GM12801 (cell line): ENCODE data around the gene LPCAT3.

Experiments used
- TF ChIP-seq, protein P1 (sequence below): IDR thresholded peaks from one replicate; pipeline ENCODE4 v1.5.1; 2011; ENCODE audit warnings: control low read depth; ENCODE audit not compliant: insufficient read length; ENCODE audit errors: extremely low read depth

Gene LPCAT3

DNA sequence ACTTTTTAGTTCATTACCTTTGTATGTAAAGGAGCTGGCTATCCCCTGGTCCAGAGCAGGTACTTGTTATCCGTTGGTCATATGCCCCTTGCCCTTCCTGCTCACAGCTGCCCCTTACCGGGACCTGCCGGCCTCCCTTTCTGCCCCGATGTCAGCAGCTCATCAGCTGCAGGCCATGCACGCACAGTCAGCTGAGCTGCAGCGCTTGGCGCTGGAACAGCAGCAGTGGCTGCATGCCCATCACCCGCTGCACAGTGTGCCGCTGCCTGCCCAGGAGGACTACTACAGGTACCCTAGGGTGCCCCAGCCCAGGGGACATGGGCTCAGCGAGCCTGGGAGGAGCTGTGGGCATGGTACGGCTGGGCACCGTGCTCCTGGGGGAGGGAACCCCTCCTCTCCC is 77.0 kb downstream of the LPCAT3 start:
- TF ChIP-seq, protein P1, sequence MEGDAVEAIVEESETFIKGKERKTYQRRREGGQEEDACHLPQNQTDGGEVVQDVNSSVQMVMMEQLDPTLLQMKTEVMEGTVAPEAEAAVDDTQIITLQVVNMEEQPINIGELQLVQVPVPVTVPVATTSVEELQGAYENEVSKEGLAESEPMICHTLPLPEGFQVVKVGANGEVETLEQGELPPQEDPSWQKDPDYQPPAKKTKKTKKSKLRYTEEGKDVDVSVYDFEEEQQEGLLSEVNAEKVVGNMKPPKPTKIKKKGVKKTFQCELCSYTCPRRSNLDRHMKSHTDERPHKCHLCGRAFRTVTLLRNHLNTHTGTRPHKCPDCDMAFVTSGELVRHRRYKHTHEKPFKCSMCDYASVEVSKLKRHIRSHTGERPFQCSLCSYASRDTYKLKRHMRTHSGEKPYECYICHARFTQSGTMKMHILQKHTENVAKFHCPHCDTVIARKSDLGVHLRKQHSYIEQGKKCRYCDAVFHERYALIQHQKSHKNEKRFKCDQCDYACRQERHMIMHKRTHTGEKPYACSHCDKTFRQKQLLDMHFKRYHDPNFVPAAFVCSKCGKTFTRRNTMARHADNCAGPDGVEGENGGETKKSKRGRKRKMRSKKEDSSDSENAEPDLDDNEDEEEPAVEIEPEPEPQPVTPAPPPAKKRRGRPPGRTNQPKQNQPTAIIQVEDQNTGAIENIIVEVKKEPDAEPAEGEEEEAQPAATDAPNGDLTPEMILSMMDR, result no peak

DNA sequence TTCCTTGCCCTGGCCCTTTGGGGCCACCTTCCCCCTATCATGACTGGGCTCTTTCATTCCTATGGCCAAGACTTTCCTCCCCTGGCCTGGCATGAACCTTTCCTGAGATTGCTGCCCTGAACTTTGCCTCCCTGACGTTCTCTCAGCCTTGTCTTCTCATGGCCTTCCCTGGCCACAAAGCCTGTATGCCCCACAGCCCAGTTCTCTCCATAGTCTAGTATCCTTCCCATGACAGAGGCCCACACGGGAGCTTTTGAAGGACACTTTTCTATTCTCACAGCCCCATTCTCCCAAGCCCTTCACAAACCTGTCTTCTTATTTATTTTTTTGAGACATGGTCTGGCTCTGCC is 79.1 kb downstream of the LPCAT3 start:
- TF ChIP-seq, protein P1, result no peak

DNA sequence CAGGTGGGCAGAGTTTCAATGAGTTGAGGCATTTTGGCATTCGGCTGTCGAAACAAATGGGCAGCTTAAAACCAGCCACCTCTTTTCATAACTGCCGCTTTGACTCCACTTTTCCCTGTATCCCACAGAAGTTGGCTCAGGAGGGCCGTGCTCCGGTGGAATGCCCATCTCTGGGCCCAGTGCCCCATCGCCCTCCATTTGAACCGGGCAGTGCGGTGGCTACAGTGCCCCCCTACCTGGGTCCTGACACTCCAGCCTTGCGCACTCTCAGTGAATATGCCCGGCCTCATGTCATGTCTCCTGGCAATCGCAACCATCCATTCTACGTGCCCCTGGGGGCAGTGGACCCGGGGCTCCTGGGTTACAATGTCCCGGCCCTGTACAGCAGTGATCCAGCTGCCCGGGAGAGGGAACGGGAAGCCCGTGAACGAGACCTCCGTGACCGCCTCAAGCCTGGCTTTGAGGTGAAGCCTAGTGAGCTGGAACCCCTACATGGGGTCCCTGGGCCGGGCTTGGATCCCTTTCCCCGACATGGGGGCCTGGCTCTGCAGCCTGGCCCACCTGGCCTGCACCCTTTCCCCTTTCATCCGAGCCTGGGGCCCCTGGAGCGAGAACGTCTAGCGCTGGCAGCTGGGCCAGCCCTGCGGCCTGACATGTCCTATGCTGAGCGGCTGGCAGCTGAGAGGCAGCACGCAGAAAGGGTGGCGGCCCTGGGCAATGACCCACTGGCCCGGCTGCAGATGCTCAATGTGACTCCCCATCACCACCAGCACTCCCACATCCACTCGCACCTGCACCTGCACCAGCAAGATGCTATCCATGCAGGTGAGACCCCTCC is 79.7 kb downstream of the LPCAT3 start:
- TF ChIP-seq, protein P1, result no peak

DNA sequence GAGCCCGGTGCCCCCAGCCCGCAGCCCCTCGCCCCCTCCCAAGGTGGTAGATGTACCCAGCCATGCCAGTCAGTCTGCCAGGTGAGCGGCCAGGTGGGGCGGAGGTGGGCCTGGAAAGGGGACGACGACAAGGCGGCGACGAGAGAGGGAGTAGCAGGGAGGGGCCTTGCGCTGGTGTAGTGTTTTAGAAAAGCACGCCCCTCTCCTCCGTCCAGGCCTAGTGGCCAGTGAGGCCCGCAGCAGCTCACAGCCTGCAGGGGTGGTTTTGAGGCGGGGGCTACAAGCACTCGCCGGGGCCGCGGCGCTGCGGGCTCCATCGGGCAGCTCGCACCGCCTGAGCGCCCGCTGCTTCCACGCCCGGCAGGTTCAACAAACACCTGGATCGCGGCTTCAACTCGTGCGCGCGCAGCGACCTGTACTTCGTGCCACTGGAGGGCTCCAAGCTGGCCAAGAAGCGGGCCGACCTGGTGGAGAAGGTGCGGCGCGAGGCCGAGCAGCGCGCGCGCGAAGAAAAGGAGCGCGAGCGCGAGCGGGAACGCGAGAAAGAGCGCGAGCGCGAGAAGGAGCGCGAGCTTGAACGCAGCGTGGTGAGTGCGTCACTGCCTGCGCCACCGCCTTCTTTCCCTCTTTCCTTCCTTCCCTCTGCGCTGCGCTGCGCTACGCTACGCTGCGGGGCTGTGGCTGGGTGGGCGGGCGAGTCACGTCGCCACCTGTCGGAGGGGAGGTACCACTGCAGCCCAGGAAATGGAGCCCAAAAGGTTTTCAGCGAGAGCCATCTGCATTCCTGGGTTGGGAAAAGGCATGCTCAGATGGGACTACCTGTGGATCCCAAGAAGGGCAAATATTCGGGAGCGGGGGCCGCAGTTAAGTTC is 80.6 kb downstream of the LPCAT3 start:
- TF ChIP-seq, protein P1, result peak; percentile 19

GRCh38 chr12:6936636-6937480 is 81.4 kb downstream of the LPCAT3 start:
- TF ChIP-seq, protein P1, result no peak

DNA sequence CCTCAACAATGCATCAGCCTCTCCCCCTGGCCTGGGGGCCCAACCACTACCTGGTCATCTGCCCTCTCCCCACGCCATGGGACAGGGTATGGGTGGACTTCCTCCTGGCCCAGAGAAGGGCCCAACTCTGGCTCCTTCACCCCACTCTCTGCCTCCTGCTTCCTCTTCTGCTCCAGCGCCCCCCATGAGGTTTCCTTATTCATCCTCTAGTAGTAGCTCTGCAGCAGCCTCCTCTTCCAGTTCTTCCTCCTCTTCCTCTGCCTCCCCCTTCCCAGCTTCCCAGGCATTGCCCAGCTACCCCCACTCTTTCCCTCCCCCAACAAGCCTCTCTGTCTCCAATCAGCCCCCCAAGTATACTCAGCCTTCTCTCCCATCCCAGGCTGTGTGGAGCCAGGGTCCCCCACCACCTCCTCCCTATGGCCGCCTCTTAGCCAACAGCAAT is 82.1 kb downstream of the LPCAT3 start:
- TF ChIP-seq, protein P1, result no peak
